ENCODE data around the gene DNAAF8.

- no peak for TF ChIP-seq POLR2A (IDR thresholded peaks at IDR 0.05)
- TF ChIP-seq CTCF (IDR thresholded peaks at IDR 0.05): no peak
Measured at GRCh38 chr16:4709481-4709880, 24.9 kb upstream of the DNAAF8 start.
